HEK293T (cell line): ENCODE results near the gene LRP5.

Source experiments
- CTCF ChIA-PET: fragments of 350-600 bp; formaldehyde crosslinking; extraction: SDS; loops from one replicate; lab custom pipeline; 2021; ENCODE audit warnings: antibody characterized with exemption, inconsistent platforms; lab: Yijun Ruan, JAX
- POLR2A ChIA-PET: fragments of 350-600 bp; formaldehyde crosslinking; extraction: SDS; loops from one replicate; lab custom pipeline; 2020; ENCODE audit warnings: antibody characterized with exemption, inconsistent platforms; lab: Yijun Ruan, JAX
- DNase-seq: peaks from one replicate; pipeline ENCODE4 v3.0.0; 2012; ENCODE audit warnings: mixed read lengths; ENCODE audit errors: extremely low spot score
- ARNT ChIP-seq: fragments of 450-650 bp; IDR thresholded peaks from 2 replicates; pipeline ENCODE4 v1.6.1; 2017; ENCODE audit warnings: mild to moderate bottlenecking
- BHLHE40 ChIP-seq: fragments of 450-650 bp; IDR thresholded peaks from 2 replicates; pipeline ENCODE4 v1.6.1; 2016; ENCODE audit warnings: mild to moderate bottlenecking, moderate library complexity, borderline replicate concordance
- CTBP1 ChIP-seq: fragments of 450-650 bp; IDR thresholded peaks from 2 replicates; pipeline ENCODE4 v1.6.1; 2016; ENCODE audit warnings: borderline replicate concordance
- ELF4 ChIP-seq: fragments of 450-650 bp; IDR thresholded peaks from 2 replicates; pipeline ENCODE4 v1.6.1; 2017; ENCODE audit warnings: antibody characterized with exemption
- FOXA1 ChIP-seq: fragments of 450-650 bp; IDR thresholded peaks from 2 replicates; pipeline ENCODE4 v1.6.1; 2016; ENCODE audit warnings: mild to moderate bottlenecking
- FOXK2 ChIP-seq: fragments of 450-650 bp; IDR thresholded peaks from 2 replicates; pipeline ENCODE4 v1.6.1; 2016; ENCODE audit warnings: mild to moderate bottlenecking
- FOXM1 ChIP-seq: fragments of 450-650 bp; IDR thresholded peaks from 2 replicates; pipeline ENCODE4 v1.6.1; 2017; ENCODE audit warnings: mild to moderate bottlenecking, borderline replicate concordance
- HDGF ChIP-seq: fragments of 450-650 bp; IDR thresholded peaks from 2 replicates; pipeline ENCODE4 v1.6.1; 2017; ENCODE audit warnings: antibody characterized with exemption, borderline replicate concordance
- L3MBTL2 ChIP-seq: fragments of 450-650 bp; conservative IDR thresholded peaks from 2 replicates; pipeline ENCODE4 v1.6.1; 2016; ENCODE audit warnings: mild to moderate bottlenecking
- LEF1 ChIP-seq: fragments of 450-650 bp; IDR thresholded peaks from 2 replicates; pipeline ENCODE4 v1.6.1; 2017; ENCODE audit warnings: mild to moderate bottlenecking, borderline replicate concordance
- NFRKB ChIP-seq: fragments of 450-650 bp; IDR thresholded peaks from 2 replicates; pipeline ENCODE4 v1.6.1; 2016; ENCODE audit warnings: mild to moderate bottlenecking, moderate library complexity
- SP1 ChIP-seq: fragments of 450-650 bp; IDR thresholded peaks from 2 replicates; pipeline ENCODE4 v1.6.1; 2017
- SUZ12 ChIP-seq: fragments of 450-650 bp; IDR thresholded peaks from 2 replicates; pipeline ENCODE4 v1.6.1; 2016; ENCODE audit warnings: mild to moderate bottlenecking
- TARDBP ChIP-seq: fragments of 450-650 bp; IDR thresholded peaks from 2 replicates; pipeline ENCODE4 v1.6.1; 2016
- ZNF384 ChIP-seq: fragments of 450-650 bp; IDR thresholded peaks from 2 replicates; pipeline ENCODE4 v1.6.1; 2016
- TF ChIP-seq, protein P1 (sequence below): fragments of 450-650 bp; IDR thresholded peaks from 2 replicates; pipeline ENCODE4 v1.6.1; 2016

LRP5 gene

DNA sequence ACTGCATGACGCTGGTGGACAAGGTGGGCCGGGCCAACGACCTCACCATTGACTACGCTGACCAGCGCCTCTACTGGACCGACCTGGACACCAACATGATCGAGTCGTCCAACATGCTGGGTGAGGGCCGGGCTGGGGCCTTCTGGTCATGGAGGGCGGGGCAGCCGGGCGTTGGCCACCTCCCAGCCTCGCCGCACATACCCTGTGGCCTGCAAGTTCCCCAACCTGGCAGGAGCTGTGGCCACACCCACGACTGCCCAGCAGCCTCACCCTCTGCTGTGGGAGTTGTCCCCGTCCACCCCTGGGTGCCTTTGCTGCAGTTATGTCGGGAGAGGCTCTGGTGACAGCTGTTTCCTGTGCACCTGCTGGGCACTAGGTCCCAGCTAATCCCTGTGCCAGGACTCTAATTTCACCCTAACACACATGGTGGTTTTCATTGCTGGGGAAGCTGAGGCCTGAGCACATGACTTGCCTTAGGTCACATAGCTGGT, 99.2 kb downstream of the LRP5 start:
- ChIA-PET POLR2A (no interaction called here), CTCF (no interaction called here)
- no peak for TF ChIP-seq FOXK2
- TF ChIP-seq FOXA1, result no peak
- no peak for TF ChIP-seq L3MBTL2
- no peak for TF ChIP-seq ELF4
- TF ChIP-seq HDGF, result no peak
- TF ChIP-seq, protein P1, sequence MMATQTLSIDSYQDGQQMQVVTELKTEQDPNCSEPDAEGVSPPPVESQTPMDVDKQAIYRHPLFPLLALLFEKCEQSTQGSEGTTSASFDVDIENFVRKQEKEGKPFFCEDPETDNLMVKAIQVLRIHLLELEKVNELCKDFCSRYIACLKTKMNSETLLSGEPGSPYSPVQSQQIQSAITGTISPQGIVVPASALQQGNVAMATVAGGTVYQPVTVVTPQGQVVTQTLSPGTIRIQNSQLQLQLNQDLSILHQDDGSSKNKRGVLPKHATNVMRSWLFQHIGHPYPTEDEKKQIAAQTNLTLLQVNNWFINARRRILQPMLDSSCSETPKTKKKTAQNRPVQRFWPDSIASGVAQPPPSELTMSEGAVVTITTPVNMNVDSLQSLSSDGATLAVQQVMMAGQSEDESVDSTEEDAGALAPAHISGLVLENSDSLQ, result no peak
- no peak for DNase-seq

DNA sequence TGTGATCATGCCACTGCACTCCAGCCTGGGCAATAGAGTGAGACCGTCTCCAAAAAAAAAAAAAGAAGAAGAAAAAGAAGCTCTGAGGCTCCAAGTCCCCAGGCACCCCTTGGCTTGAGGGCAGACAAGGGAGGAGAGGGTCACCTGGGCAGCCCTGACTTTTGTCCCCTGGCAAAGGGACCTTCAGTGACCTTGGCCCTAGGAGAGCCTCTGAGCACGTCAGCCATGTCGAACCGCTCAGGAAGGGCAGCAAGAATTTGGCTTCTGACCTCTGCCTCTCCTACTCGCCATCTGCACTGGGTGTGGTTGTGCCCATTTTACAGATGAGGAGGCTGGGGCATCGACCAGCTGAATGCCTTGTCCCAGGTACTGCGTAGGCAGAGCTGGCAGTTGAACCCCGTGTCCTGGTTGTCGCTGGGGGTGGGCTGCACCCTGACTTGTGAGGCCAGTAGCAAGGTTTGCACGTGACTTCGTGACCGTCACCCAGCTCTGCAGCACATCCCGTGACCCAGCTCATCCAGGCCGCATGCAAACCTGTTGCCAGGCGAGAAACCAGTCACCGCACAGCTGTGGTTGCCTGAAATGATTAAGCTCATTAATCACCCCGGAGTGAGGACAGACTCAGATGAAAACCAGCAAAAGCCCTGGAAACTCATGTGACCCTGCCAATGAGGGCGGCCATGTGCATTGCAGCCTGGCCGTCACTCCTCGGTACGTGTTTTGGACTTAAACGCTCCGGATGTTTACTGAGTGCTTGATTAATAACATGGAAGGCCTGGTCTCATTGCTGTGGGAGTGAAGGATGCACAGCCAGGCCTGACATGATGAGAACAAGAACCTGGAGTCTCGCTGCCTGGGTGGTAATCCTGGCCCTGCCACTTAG, 100.4 kb downstream of the LRP5 start:
- CTCF ChIA-PET, result no interaction called here
- POLR2A ChIA-PET, result no interaction called here
- DNase-seq, result no peak
- no peak for TF ChIP-seq HDGF
- TF ChIP-seq SUZ12, result no peak
- no peak for TF ChIP-seq NFRKB
- no peak for TF ChIP-seq FOXK2
- TF ChIP-seq FOXA1, result no peak
- TF ChIP-seq FOXM1, result no peak

DNA sequence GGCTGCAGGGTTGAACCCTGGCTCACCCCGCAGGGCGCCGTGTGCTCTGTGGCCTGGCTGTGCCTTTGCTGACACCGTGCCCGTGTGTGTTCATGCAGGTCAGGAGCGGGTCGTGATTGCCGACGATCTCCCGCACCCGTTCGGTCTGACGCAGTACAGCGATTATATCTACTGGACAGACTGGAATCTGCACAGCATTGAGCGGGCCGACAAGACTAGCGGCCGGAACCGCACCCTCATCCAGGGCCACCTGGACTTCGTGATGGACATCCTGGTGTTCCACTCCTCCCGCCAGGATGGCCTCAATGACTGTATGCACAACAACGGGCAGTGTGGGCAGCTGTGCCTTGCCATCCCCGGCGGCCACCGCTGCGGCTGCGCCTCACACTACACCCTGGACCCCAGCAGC, 101.2 kb downstream of the LRP5 start:
- DNase-seq, result no peak
- ChIA-PET POLR2A (no interaction called here), CTCF (no interaction called here)
- TF ChIP-seq, protein P1, result no peak
- TF ChIP-seq HDGF, result no peak
- no peak for TF ChIP-seq CTBP1
- no peak for TF ChIP-seq TARDBP
- no peak for TF ChIP-seq SUZ12
- TF ChIP-seq ELF4, result no peak
- no peak for TF ChIP-seq BHLHE40
- no peak for TF ChIP-seq NFRKB
- no peak for TF ChIP-seq ARNT
- no peak for TF ChIP-seq FOXM1
- TF ChIP-seq L3MBTL2, result no peak
- no peak for TF ChIP-seq SP1
- TF ChIP-seq LEF1, result no peak
- no peak for TF ChIP-seq FOXA1
- TF ChIP-seq ZNF384, result no peak

DNA sequence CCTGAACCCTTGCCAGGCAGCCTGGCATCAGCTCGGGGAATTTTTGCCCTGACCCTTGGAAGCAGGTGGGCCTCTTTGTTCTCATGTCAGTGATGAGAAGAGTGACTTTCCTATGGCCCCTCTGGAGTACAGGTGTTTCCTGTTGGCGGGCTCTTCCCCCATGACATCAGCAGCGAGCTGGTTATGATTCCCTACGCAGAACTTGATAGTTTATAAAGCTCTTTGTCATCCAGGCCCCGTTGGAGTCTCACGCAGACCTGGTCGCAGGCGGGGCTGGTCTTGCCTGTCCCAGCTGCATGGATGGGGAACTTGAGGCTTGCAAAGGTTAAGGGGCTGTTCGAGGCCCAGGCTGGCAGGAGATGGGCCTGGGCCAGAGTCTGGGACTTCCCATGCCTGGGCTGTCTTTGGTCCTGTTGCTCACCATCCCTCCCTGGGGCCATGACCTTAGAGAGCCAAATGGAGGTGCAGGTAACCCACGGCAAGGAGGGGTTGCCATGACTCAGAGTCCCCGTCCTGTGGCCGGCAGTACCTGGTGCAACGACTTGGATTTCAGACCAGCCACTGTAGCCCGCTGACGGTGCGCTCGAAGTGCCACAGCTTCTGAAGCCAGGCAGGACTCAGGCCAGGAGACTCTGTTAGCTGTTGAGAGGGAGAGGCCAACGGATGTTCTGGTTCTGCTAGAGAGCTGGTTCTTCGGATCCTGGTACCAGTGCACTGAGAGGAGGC, 102.3 kb downstream of the LRP5 start:
- no peak for DNase-seq
- ChIA-PET CTCF (no interaction called here), POLR2A (no interaction called here)
- TF ChIP-seq L3MBTL2 (no peak), FOXM1 (no peak), ARNT (no peak), FOXK2 (no peak), LEF1 (no peak), ELF4 (no peak), TARDBP (no peak), NFRKB (no peak), HDGF (no peak), CTBP1 (no peak), BHLHE40 (no peak), ZNF384 (no peak), SUZ12 (no peak), SP1 (no peak), FOXA1 (no peak)
- TF ChIP-seq, protein P1, result no peak

DNA sequence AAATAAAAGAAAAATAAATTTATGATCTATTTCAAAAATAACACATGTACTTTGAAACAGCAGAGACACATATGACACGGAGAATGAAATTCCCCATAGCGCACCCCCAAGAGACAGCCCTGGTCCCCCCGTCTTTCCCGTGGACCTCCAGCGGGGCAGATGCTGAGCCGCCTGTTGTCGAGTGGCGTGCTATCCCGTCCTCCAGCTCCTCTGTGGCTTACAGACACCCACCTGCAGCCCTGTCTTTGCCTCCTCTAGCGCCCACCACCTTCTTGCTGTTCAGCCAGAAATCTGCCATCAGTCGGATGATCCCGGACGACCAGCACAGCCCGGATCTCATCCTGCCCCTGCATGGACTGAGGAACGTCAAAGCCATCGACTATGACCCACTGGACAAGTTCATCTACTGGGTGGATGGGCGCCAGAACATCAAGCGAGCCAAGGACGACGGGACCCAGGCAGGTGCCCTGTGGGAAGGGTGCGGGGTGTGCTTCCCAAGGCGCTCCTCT, 103.7 kb downstream of the LRP5 start:
- DNase-seq, result no peak
- CTCF ChIA-PET, result no interaction called here
- TF ChIP-seq LEF1 (no peak), FOXA1 (no peak)
- POLR2A ChIA-PET, result no interaction called here

DNA sequence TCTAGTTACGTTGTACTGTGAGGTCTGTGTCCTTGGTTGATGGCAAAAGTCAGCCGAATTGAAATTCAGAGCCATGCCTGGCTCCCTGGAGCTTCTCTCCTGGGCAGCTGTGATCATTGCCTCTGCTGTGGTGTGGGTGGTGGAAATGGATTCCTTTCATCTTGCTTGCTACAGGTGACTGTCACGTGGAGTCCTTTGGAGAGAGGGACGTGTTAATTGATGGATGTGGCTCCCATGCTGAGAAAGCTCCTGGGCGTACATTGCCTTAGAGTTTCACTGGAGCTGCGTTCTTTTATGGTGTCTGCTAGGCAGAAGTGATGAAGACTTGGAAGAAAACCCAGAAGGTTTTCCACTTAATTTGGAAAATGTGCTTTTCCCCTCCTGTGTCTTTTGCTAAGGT, 106.3 kb downstream of the LRP5 start:
- ChIA-PET CTCF (no interaction called here), POLR2A (no interaction called here)
- no peak for DNase-seq
- TF ChIP-seq TARDBP, result no peak
